Effector memory CD4-positive, alpha-beta T cell (primary cell): Measurements from ENCODE around the gene SP2.

Experiments used
- DNase-seq, 3 donors: peaks; one replicate each; pipeline ENCODE4 v3.0.0-alpha.2; 2020
- H3K27ac ChIP-seq: 2 replicates; pipeline ENCODE4 v1.7.0; 2013; ENCODE audit warnings: mild to moderate bottlenecking, low read length, moderate library complexity; ENCODE audit not compliant: insufficient read depth, poor library complexity, severe bottlenecking
- H3K27me3 ChIP-seq: replicated peaks from 2 replicates; pipeline ENCODE4 v1.7.0; 2013; ENCODE audit warnings: mild to moderate bottlenecking, low read length; ENCODE audit not compliant: insufficient read depth, control insufficient read depth, poor library complexity, severe bottlenecking
- H3K36me3 ChIP-seq: 2 replicates; pipeline ENCODE4 v1.7.0; 2013; ENCODE audit warnings: mild to moderate bottlenecking, low read length, moderate library complexity; ENCODE audit not compliant: control insufficient read depth, insufficient read depth
- H3K4me1 ChIP-seq: 2 replicates; pipeline ENCODE4 v1.7.0; 2013; ENCODE audit warnings: low read length, mild to moderate bottlenecking; ENCODE audit not compliant: control insufficient read depth, insufficient read depth, poor library complexity, severe bottlenecking
- H3K4me3 ChIP-seq: 2 replicates; pipeline ENCODE4 v1.7.0; 2013; ENCODE audit warnings: low read length, low read depth, mild to moderate bottlenecking; ENCODE audit not compliant: insufficient read depth, poor library complexity, severe bottlenecking
- H3K9me3 ChIP-seq: 2 replicates; pipeline ENCODE4 v1.7.0; 2013; ENCODE audit warnings: mild to moderate bottlenecking, low read length, moderate library complexity; ENCODE audit not compliant: control insufficient read depth

SP2 gene

GRCh38 chr17:47879028-47879585 is 16.9 kb upstream of the SP2 start:
- peaks cover 9% of the 10 kb centered on the region for H3K4me1 ChIP-seq
- no peak overlapping the region for H3K4me3 ChIP-seq

GRCh38 chr17:47879776-47880454 is 16.1 kb upstream of the SP2 start:
- H3K27me3 ChIP-seq: no peaks in the 10 kb centered on the region
- DNase-seq: no peak
- no peak overlapping the region for H3K27ac ChIP-seq
- no peaks in the 10 kb centered on the region for H3K9me3 ChIP-seq
- no peaks in the 10 kb centered on the region for H3K36me3 ChIP-seq
- peaks cover 15% of the 10 kb centered on the region for H3K4me1 ChIP-seq
- H3K4me3 ChIP-seq: no peak overlapping the region

More at GRCh38 chr17:47879028-47879585, 16.9 kb upstream of the SP2 start:
- DNase-seq: no peak
- Histone ChIP-seq H3K27me3 (no peaks in the 10 kb centered on the region), H3K9me3 (no peaks in the 10 kb centered on the region), H3K27ac (no peak overlapping the region), H3K36me3 (no peaks in the 10 kb centered on the region)

DNA sequence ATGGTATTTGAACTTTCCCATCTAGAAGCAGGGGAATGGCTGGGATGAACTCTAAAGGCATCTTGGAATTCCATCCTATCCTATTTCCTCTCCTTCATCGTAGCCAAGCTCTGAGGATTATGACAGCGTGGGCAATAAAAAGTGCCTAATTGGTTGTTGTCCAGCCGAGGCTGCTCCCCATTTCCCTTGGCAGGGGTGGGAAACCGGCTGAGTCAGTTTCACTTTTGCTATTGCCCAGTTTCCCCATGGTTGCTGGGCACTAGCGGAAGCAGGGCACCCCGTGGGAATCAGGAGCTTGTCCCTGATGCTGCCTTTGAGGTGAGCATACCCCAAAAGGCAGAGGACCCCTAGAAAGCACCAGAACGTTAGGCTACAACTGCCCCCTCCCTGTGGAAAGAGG is 13.8 kb upstream of the SP2 start:
- H3K4me1 ChIP-seq: peaks cover 23% of the 10 kb centered on the region
- H3K27ac ChIP-seq: no peak overlapping the region
- no peaks in the 10 kb centered on the region for H3K36me3 ChIP-seq
- H3K4me3 ChIP-seq: no peak overlapping the region
- H3K9me3 ChIP-seq: no peaks in the 10 kb centered on the region
- DNase-seq: no peak
- H3K27me3 ChIP-seq: no peaks in the 10 kb centered on the region

GRCh38 chr17:47882695-47883588 is 13.1 kb upstream of the SP2 start:
- Histone ChIP-seq H3K36me3 (no peaks in the 10 kb centered on the region), H3K27me3 (no peaks in the 10 kb centered on the region), H3K4me3 (no peak overlapping the region), H3K4me1 (peaks cover 23% of the 10 kb centered on the region), H3K27ac (no peak overlapping the region), H3K9me3 (no peaks in the 10 kb centered on the region)
- no peak for DNase-seq

- Histone ChIP-seq H3K4me1 (peaks cover 23% of the 10 kb centered on the region), H3K4me3 (no peak overlapping the region)
Observed at GRCh38 chr17:47883589-47884426, 12.2 kb upstream of the SP2 start.

DNA sequence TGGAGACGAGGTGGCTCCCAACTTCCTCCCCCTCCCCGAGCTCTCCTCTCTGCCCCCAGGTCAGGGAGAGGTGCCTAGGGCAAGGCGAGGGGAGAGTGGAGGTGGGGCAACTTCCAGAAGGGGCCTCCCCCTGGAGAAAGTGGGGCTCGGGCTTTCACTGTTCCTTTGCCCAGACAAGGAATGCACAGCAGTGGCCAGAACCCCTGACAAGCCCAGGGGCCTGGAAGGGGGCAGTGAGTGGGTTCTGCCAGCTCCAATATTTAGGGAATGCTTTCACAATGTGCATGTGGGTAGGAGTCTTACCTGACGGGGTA is 11.7 kb upstream of the SP2 start:
- Histone ChIP-seq H3K36me3 (no peaks in the 10 kb centered on the region), H3K4me3 (no peak overlapping the region), H3K4me1 (peaks cover 23% of the 10 kb centered on the region), H3K27ac (no peak overlapping the region), H3K27me3 (no peaks in the 10 kb centered on the region), H3K9me3 (no peaks in the 10 kb centered on the region)
- DNase-seq: no peak

More at GRCh38 chr17:47883589-47884426, 12.2 kb upstream of the SP2 start:
- no peak overlapping the region for H3K27ac ChIP-seq
- no peaks in the 10 kb centered on the region for H3K27me3 ChIP-seq
- no peaks in the 10 kb centered on the region for H3K36me3 ChIP-seq
- DNase-seq: no peak
- H3K9me3 ChIP-seq: no peaks in the 10 kb centered on the region

DNA sequence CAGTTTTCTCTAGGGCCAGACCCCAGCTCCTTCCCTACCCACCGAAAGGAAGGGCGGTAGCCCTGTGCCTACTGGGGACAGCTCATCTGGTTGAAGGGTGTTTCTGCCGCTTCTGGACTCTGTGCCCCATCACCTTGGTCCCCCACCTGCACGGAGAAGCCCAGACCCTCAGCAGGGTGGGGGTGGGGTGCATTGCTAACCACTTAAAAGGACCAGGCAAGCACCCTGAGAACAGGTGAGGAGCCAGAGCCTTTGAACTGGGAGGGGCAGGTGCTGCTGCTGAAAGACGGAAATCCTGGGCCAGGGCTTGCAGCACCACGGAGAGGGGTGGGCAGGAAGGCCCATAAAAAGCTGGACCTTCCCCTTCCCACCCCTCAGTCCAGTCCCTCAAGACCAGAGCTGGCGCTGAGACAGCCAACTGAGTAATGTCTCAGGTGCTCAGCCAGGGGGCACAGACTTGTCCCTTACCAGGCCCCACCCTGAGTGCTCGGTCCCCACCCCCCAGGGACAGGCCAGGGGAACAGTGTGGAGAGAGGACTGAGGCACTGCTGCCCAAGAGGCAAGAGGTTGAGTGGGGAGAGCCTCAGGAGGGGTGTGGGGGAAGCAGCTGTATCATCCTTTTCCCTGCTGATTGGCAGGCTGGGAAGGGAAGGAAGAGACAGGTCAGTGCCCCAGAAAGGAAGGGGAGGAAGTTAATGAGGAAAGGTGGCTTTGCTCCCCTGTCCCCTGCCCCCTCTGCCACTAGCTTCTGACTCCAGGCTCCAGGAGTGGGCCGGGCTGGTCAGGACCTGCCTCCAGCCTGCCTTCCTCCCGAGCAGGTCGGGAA is 10.9 kb upstream of the SP2 start:
- H3K9me3 ChIP-seq: no peaks in the 10 kb centered on the region
- no peaks in the 10 kb centered on the region for H3K36me3 ChIP-seq
- no peak overlapping the region for H3K27ac ChIP-seq
- no peak for DNase-seq
- peaks cover 23% of the 10 kb centered on the region for H3K4me1 ChIP-seq
- no peak overlapping the region for H3K4me3 ChIP-seq
- no peaks in the 10 kb centered on the region for H3K27me3 ChIP-seq

DNA sequence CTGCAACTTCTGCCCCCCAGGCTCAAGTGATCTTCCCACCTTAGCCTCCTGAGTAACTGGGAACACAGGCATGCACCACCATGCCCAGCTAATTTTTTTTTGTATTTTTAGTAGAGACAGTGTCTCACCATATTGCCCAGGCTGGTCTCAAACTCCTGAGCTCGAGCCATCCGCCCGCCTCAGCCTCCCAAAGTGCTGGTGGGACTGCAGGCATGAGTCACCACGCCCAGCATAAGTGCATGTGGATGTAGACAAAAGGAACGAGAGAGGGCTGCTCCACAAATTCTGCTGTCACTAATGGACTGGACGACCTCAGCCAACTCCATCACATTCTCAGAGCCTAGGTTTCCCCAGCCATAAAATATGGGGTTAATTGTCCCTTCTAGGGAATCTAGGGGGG is 7.7 kb upstream of the SP2 start:
- Histone ChIP-seq H3K27ac (no peak overlapping the region), H3K9me3 (no peaks in the 10 kb centered on the region), H3K4me1 (peaks cover 21% of the 10 kb centered on the region), H3K36me3 (no peaks in the 10 kb centered on the region), H3K27me3 (no peaks in the 10 kb centered on the region), H3K4me3 (no peak overlapping the region)
- no peak for DNase-seq
